Inflammatory macrophage (primary cell): ENCODE data around the gene LARP4B.

Experiments used
- DNase-seq, 2 donors: peaks; one replicate each; pipeline ENCODE4 v3.0.0-alpha.2; 2020 to 2022

Gene LARP4B

DNA sequence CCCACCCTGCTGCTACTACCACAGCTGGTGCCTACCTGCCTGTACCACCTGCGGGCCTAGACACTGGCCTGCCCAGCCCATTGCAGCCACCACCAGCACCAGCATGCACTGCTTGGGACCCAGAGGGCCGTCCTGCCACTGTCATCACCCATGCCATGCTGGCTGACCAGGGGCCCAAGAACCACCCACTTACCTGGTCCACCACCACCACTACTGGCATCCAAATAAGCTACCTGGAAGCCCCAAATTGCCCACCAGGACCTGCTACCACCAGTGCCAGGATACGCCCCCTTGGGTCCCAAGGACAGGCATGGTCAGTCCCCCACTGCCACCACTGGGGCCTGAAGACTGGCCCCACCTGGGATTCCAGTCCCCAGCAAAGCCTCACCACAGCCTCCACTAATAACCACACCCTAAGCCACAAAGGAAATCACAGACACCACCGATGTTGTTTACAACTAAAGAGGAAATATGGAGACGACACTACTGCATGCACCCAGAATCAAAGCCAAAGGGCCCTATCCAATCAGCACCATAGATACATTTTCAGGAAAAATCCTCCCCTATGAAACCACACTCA is 171.5 kb downstream of the LARP4B start:
- DNase-seq, result no peak
